Mucosa of rectum (tissue), 2 donors: Measurements from ENCODE around the gene TPRN.
A peak's percentile ranks its signal among the peaks of the same experiment; 100 is the strongest.
"Not testable (repeated sequence)": the region's sequence is repeated elsewhere in the genome, so short reads cannot be mapped to it uniquely, and the experiment has no call there.

ENCODE experiments used
- H3K27ac ChIP-seq, 2 donors: one replicate each; pipeline ENCODE4 v1.7.0; 2013; ENCODE audit warnings: inconsistent platforms in 2 of 2, low read depth in 2 of 2, low read length in 2 of 2
- H3K27me3 ChIP-seq, 2 donors: one replicate each; pipeline ENCODE4 v1.7.0; 2013; ENCODE audit warnings: low read length in 2 of 2; ENCODE audit not compliant: control insufficient read depth in 2 of 2, insufficient read depth in 2 of 2
- H3K36me3 ChIP-seq, 2 donors: one replicate each; pipeline ENCODE4 v1.7.0; 2013; ENCODE audit warnings: low read length in 2 of 2; ENCODE audit not compliant: control insufficient read depth in 2 of 2, insufficient read depth in 2 of 2
- H3K4me1 ChIP-seq, 2 donors: one replicate each; pipeline ENCODE4 v1.7.0; 2013; ENCODE audit warnings: low read length in 2 of 2, mild to moderate bottlenecking in 1 of 2; ENCODE audit not compliant: control insufficient read depth in 2 of 2, insufficient read depth in 2 of 2
- H3K4me3 ChIP-seq, 2 donors: one replicate each; pipeline ENCODE4 v1.7.0; 2013; ENCODE audit warnings: low read length in 2 of 2
- H3K9ac ChIP-seq, 2 donors: one replicate each; pipeline ENCODE4 v1.7.0; 2013; ENCODE audit warnings: low read length in 2 of 2, low read depth in 1 of 2, mild to moderate bottlenecking in 1 of 2
- H3K9me3 ChIP-seq, 2 donors: one replicate each; pipeline ENCODE4 v1.7.0; 2013; ENCODE audit warnings: low read length in 2 of 2; ENCODE audit not compliant: control insufficient read depth in 2 of 2
- donor health status: healthy.
- donor health status: Normal muscosa, but diverticular disease.

Gene TPRN

GRCh38 chr9:137200311-137201204, at the start of gene TPRN:
Gene TPRN, minus strand, starts transcription at chr9:137200741. Its CDS starts 30 bp downstream, at chr9:137200711.
- Histone ChIP-seq H3K27ac (peak within 1 kb of the TSS; percentile 96 to 97), H3K4me1 (peaks cover 58 to 59% of the 10 kb centered on the region in 2 donors), H3K9ac (peak within 1 kb of the TSS; percentile 83)

GRCh38 chr9:137247916-137248175, 47.3 kb upstream of the TPRN start:
- H3K4me1 ChIP-seq: peaks cover 11 to 15% of the 10 kb centered on the region in 2 donors
- no peak overlapping the region for H3K4me3 ChIP-seq
- peaks cover 10 to 11% of the 10 kb centered on the region in 2 donors for H3K36me3 ChIP-seq
- no peaks in the 10 kb centered on the region for H3K27me3 ChIP-seq
- no peak overlapping the region for H3K27ac ChIP-seq
- H3K9ac ChIP-seq: no peak overlapping the region
- no peaks in the 10 kb centered on the region for H3K9me3 ChIP-seq

More at GRCh38 chr9:137200311-137201204, at the start of gene TPRN:
- Histone ChIP-seq H3K27me3 (no peaks in the 10 kb centered on the region), H3K4me3 (peak within 1 kb of the TSS; percentile 67 to 81), H3K36me3 (no peaks in the 10 kb centered on the region), H3K9me3 (no peaks in the 10 kb centered on the region)

- no peaks in the 10 kb centered on the region for H3K9me3 ChIP-seq
- no peak overlapping the region for H3K27ac ChIP-seq
- H3K27me3 ChIP-seq: no peaks in the 10 kb centered on the region
- H3K36me3 ChIP-seq: peaks cover 14 to 15% of the 10 kb centered on the region in 2 donors
- no peak overlapping the region for H3K4me3 ChIP-seq
- H3K4me1 ChIP-seq: peaks cover 16 to 20% of the 10 kb centered on the region in 2 donors
- H3K9ac ChIP-seq: no peak overlapping the region
These were observed 46.8 kb upstream of the TPRN start for GRCh38 chr9:137247135-137247915.

GRCh38 chr9:137245450-137246421, 45.2 kb upstream of the TPRN start:
- Histone ChIP-seq H3K4me1 (peaks cover 21 to 25% of the 10 kb centered on the region in 2 donors), H3K9me3 (no peaks in the 10 kb centered on the region), H3K9ac (no peak overlapping the region), H3K27me3 (no peaks in the 10 kb centered on the region), H3K27ac (no peak overlapping the region), H3K36me3 (peaks cover 14 to 19% of the 10 kb centered on the region in 2 donors), H3K4me3 (no peak overlapping the region)

GRCh38 chr9:137244486-137245449, 44.2 kb upstream of the TPRN start:
- Histone ChIP-seq H3K9me3 (no peaks in the 10 kb centered on the region), H3K4me1 (peaks cover 21 to 31% of the 10 kb centered on the region in 2 donors), H3K4me3 (no peak overlapping the region), H3K27me3 (no peaks in the 10 kb centered on the region), H3K27ac (no peak overlapping the region), H3K36me3 (peaks cover 14 to 19% of the 10 kb centered on the region in 2 donors), H3K9ac (no peak overlapping the region)

- no peak overlapping the region for H3K9ac ChIP-seq
- no peaks in the 10 kb centered on the region for H3K27me3 ChIP-seq
- no peak overlapping the region for H3K27ac ChIP-seq
These were observed 43.3 kb upstream of the TPRN start for GRCh38 chr9:137243626-137244485.

GRCh38 chr9:137243266-137243625, 42.7 kb upstream of the TPRN start:
- H3K4me3 ChIP-seq: peak overlapping the region in 1 of 2 donors; percentile 85
- not testable (repeated sequence) for H3K9ac ChIP-seq, H3K9me3 ChIP-seq, H3K27ac ChIP-seq, H3K27me3 ChIP-seq
- peaks cover 14 to 19% of the 10 kb centered on the region in 2 donors for H3K36me3 ChIP-seq
- H3K4me1 ChIP-seq: peaks cover 31 to 42% of the 10 kb centered on the region in 2 donors

More at GRCh38 chr9:137243626-137244485, 43.3 kb upstream of the TPRN start:
- H3K36me3 ChIP-seq: peaks cover 14 to 19% of the 10 kb centered on the region in 2 donors
- peaks cover 25 to 36% of the 10 kb centered on the region in 2 donors for H3K4me1 ChIP-seq
- H3K9me3 ChIP-seq: no peaks in the 10 kb centered on the region
- no peak overlapping the region for H3K4me3 ChIP-seq

GRCh38 chr9:137242269-137243203, 42.0 kb upstream of the TPRN start:
- H3K4me1 ChIP-seq: peaks cover 38 to 49% of the 10 kb centered on the region in 2 donors
- H3K27ac ChIP-seq: peak overlapping the region; percentile 92 to 94
- H3K36me3 ChIP-seq: peaks cover 14 to 19% of the 10 kb centered on the region in 2 donors
- peak overlapping the region; percentile 72 to 93 for H3K9ac ChIP-seq
- no peaks in the 10 kb centered on the region for H3K9me3 ChIP-seq
- peak overlapping the region; percentile 75 to 85 for H3K4me3 ChIP-seq
- H3K27me3 ChIP-seq: no peaks in the 10 kb centered on the region
